Calu3 (cell line): Measurements from ENCODE around the gene HMCN1. TPM values are rescaled to one million over a fixed set of nuclear protein-coding genes. Genes with fewer than 3 reads are reported as not detected.

Source experiments
- BruUV-seq: library from RNA; stranded (reverse); fragments of 400-500 nt; replicated peaks from 2 replicates; lab custom pipeline; 2021; lab: Mats Ljungman, UMichigan
- CTCF ChIA-PET: fragments of 300-600 bp; sonication (Branson Sonifier 250); formaldehyde crosslinking; loops from one replicate; lab custom pipeline; 2022; ENCODE audit warnings: antibody characterized with exemption; lab: Charles Lee
- DNase-seq: peaks from one replicate; pipeline ENCODE4 v3.0.0; 2022
- H3K27ac Mint-ChIP-seq: one replicate; pipeline ENCODE4 v1.8.0; 2022; ENCODE audit warnings: mixed read lengths; ENCODE audit not compliant: unreplicated experiment
- H3K27me3 Mint-ChIP-seq: one replicate; pipeline ENCODE4 v1.8.0; 2022; ENCODE audit warnings: mixed read lengths; ENCODE audit not compliant: unreplicated experiment
- H3K36me3 Mint-ChIP-seq: one replicate; pipeline ENCODE4 v1.8.0; 2022; ENCODE audit warnings: mild to moderate bottlenecking, moderate library complexity, mixed read lengths; ENCODE audit not compliant: insufficient read depth, unreplicated experiment
- H3K4me1 Mint-ChIP-seq: one replicate; pipeline ENCODE4 v1.8.0; 2022; ENCODE audit warnings: mild to moderate bottlenecking, low read depth, mixed read lengths; ENCODE audit not compliant: unreplicated experiment
- H3K4me3 Mint-ChIP-seq: one replicate; pipeline ENCODE4 v1.8.0; 2022; ENCODE audit warnings: mild to moderate bottlenecking, low read depth, moderate library complexity, mixed read lengths; ENCODE audit not compliant: unreplicated experiment
- H3K9me3 Mint-ChIP-seq: one replicate; pipeline ENCODE4 v1.8.0; 2022; ENCODE audit warnings: low read depth, mixed read lengths; ENCODE audit not compliant: unreplicated experiment
- CTCF ChIP-seq: fragments of 200-600 bp; IDR thresholded peaks from one replicate; pipeline ENCODE4 v1.8.0; 2022; ENCODE audit warnings: antibody characterized with exemption; ENCODE audit not compliant: unreplicated experiment
- intact Hi-C: fragments of 100-400 bp; cut with micrococcal nuclease; formaldehyde crosslinking; loops from one replicate; pipeline ENCODE4 v1.10.0; 2022; ENCODE audit not compliant: unreplicated experiment
- total RNA-seq: library from RNA; stranded (reverse); gene quantifications from 2 replicates; pipeline ENCODE4 v1.2.3, GENCODE V29; 2022

The HMCN1 gene
- total RNA-seq, 1 experiment from 2014 or later = 0.05 TPM

DNA sequence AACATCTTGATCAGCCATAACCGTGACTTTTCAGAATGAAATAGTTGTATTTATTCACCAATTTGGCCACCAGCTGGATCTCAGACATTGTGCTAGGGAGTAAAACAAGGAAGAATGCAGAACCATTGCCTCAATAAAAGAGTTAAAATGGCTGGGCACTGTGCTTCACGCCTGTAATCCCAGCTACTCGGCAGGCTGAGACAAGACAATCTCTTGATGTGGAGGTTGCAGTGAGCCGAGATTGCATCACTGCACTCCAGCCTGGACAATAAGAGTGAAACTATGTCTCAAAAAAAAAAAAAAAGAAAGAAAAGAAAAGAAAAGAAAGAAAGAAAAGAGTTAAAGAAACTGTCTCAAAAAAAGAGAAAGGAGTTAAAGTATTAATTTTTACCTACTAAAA is 441.4 kb downstream of the HMCN1 start:
- H3K9me3 Mint-ChIP-seq = no peaks in the 10 kb centered on the region
- TF ChIP-seq CTCF = no peak
- H3K27me3 Mint-ChIP-seq = peaks cover 4% of the 10 kb centered on the region
- H3K4me3 Mint-ChIP-seq = no peak overlapping the region
- CTCF ChIA-PET = no interaction called here
- DNase-seq = no peak
- no peak overlapping the region for H3K27ac Mint-ChIP-seq
- intact Hi-C loops = no loop called here
- H3K36me3 Mint-ChIP-seq = no peaks in the 10 kb centered on the region
- no TSS peak for BruUV-seq
- no peaks in the 10 kb centered on the region for H3K4me1 Mint-ChIP-seq

DNA sequence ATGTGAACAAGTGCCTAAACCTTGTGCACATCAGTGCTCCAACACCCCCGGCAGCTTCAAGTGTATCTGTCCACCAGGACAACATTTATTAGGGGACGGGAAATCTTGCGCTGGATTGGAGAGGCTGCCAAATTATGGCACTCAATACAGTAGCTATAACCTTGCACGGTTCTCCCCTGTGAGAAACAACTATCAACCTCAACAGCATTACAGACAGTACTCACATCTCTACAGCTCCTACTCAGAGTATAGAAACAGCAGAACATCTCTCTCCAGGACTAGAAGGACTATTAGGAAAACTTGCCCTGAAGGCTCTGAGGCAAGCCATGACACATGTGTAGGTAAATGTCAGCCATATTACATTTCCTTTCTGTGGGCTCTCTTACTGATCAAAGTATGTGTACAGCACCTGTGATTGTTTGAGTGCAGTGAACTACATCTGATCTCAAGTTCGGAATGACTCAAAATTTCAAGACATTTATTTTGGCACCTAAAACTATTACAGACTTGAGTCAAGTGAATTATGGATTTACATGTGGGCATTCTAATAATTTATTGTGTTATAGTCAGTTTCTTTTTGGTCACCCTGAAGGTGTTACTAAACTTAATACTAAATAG is 444.3 kb downstream of the HMCN1 start:
- Mint-ChIP-seq H3K9me3 (no peaks in the 10 kb centered on the region), H3K36me3 (no peaks in the 10 kb centered on the region), H3K27me3 (no peaks in the 10 kb centered on the region), H3K27ac (no peak overlapping the region), H3K4me1 (no peaks in the 10 kb centered on the region), H3K4me3 (no peak overlapping the region)
- intact Hi-C loops = no loop called here
- TF ChIP-seq CTCF = no peak
- DNase-seq = no peak
- BruUV-seq = no TSS peak
- CTCF ChIA-PET = no interaction called here

DNA sequence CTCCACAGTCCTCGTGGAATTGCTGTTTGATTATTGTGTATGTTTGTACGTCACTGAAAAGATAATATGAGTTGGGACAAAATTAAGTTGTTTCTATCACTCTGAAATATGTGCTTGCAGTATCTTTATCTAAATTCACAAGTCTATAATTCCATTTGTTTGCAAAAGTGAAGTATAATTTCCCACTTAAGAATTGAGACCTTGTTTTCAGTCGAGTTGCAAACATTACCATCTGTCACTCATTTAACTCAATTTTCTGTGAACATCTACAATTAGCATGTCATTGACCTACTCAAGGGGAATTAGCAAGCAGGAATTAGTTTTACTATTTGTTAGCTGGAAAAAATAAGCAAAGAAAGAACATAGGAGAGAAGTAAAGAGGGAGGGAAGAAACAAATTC is 445.0 kb downstream of the HMCN1 start:
- TF ChIP-seq CTCF = no peak
- intact Hi-C loops = no loop called here
- H3K4me1 Mint-ChIP-seq = no peaks in the 10 kb centered on the region
- no peaks in the 10 kb centered on the region for H3K36me3 Mint-ChIP-seq
- no peak overlapping the region for H3K4me3 Mint-ChIP-seq
- DNase-seq = no peak
- no peaks in the 10 kb centered on the region for H3K27me3 Mint-ChIP-seq
- no TSS peak for BruUV-seq
- CTCF ChIA-PET = no interaction called here
- no peaks in the 10 kb centered on the region for H3K9me3 Mint-ChIP-seq
- no peak overlapping the region for H3K27ac Mint-ChIP-seq

- Mint-ChIP-seq H3K9me3 (no peaks in the 10 kb centered on the region), H3K27me3 (no peaks in the 10 kb centered on the region), H3K27ac (no peak overlapping the region), H3K4me3 (no peak overlapping the region), H3K36me3 (no peaks in the 10 kb centered on the region), H3K4me1 (peaks cover 14% of the 10 kb centered on the region)
- CTCF ChIA-PET = interaction anchor here (0.7 kb wide), 1 partner anchor 23 kb away, joined by 3 read pairs; no protein-coding TSS in a partner anchor
- BruUV-seq = no TSS peak
- no peak for TF ChIP-seq CTCF
- DNase-seq = peak; percentile 22
- intact Hi-C loops = no loop called here
Observed at GRCh38 chr1:186183219-186183618, 449.0 kb downstream of the HMCN1 start.
